Type B pancreatic cell (in vitro differentiated cells): ENCODE data around the gene PDE1A. TPM values are rescaled to one million over a fixed set of nuclear protein-coding genes. Genes with fewer than 3 reads are reported as not detected.

Experiments
- DNase-seq: peaks from one replicate; pipeline ENCODE4 v3.0.0; 2021; ENCODE audit warnings: mixed read lengths; ENCODE audit not compliant: unreplicated experiment; ENCODE audit errors: extremely low spot score
- H3K27ac Mint-ChIP-seq: 2 replicates; pipeline ENCODE4 v1.8.0; 2021; ENCODE audit warnings: mild to moderate bottlenecking, mixed read lengths
- H3K27me3 Mint-ChIP-seq: 2 replicates; pipeline ENCODE4 v1.8.0; 2021; ENCODE audit warnings: mixed read lengths
- H3K36me3 Mint-ChIP-seq: 2 replicates; pipeline ENCODE4 v1.8.0; 2021; ENCODE audit warnings: mixed read lengths
- H3K4me1 Mint-ChIP-seq: one replicate; pipeline ENCODE4 v1.8.0; 2021; ENCODE audit warnings: mixed read lengths; ENCODE audit not compliant: unreplicated experiment
- H3K4me3 Mint-ChIP-seq: 2 replicates; pipeline ENCODE4 v1.8.0; 2021; ENCODE audit warnings: mild to moderate bottlenecking, mixed read lengths
- H3K9me3 Mint-ChIP-seq: 2 replicates; pipeline ENCODE4 v1.8.0; 2021; ENCODE audit warnings: mixed read lengths
- total RNA-seq: library from RNA; stranded (reverse); gene quantifications from 2 replicates; pipeline ENCODE4 v1.2.1, GENCODE V29; 2021; ENCODE audit warnings: low replicate concordance
- TF ChIP-seq, protein P1 (sequence below): fragments of 200-600 bp; sonication (generic); conservative IDR thresholded peaks from 2 replicates; pipeline ENCODE4 v1.5.0; 2021; ENCODE audit warnings: antibody characterized with exemption, mild to moderate bottlenecking

The PDE1A gene
- total RNA-seq, 1 donor from 2014 or later = 3.6 TPM

DNA sequence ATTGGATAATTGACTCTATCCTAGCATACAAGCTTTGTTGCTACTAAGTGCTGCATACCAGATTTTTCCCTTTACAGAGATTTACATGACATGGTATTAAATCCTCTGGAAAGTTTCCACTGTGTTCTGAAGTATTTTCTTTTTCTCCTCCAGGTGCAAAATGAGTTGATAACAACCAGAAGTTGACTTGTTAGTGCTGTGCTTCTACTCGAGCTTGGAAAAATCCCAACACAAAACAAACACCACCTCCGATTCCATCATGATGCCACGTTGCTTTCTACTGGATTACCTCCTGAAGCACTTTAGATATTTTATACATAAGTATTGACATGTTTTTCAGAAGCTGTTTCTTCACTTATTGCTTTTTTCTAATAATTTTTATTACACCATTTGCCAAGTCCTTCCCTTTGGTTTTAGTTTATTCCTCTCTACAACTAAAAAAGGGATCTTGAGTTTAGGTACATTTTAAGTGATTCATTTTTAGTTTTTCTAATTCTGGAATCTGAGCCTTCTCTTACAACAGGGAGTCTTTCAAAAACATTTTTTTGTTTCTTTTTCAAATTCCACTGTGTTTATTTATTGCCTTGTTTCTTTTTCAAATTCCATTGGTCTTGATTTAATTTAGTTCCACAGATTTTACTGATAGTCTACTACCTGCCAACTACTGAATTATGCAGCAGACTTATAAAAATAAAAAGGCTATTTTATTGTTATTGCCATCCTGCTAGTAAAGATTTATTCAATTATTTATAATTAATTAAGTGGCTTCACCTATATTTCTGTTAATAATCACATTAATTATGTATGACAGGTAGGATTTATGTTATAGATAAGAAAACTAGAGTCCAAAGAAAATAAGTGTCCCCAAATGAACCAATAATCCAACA is 297.8 kb downstream of the PDE1A start:
- Mint-ChIP-seq H3K27me3 (no peaks in the 10 kb centered on the region), H3K4me1 (no peaks in the 10 kb centered on the region), H3K27ac (no peak overlapping the region), H3K4me3 (no peak overlapping the region), H3K9me3 (peaks cover 5% of the 10 kb centered on the region), H3K36me3 (no peaks in the 10 kb centered on the region)
- TF ChIP-seq, protein P1, sequence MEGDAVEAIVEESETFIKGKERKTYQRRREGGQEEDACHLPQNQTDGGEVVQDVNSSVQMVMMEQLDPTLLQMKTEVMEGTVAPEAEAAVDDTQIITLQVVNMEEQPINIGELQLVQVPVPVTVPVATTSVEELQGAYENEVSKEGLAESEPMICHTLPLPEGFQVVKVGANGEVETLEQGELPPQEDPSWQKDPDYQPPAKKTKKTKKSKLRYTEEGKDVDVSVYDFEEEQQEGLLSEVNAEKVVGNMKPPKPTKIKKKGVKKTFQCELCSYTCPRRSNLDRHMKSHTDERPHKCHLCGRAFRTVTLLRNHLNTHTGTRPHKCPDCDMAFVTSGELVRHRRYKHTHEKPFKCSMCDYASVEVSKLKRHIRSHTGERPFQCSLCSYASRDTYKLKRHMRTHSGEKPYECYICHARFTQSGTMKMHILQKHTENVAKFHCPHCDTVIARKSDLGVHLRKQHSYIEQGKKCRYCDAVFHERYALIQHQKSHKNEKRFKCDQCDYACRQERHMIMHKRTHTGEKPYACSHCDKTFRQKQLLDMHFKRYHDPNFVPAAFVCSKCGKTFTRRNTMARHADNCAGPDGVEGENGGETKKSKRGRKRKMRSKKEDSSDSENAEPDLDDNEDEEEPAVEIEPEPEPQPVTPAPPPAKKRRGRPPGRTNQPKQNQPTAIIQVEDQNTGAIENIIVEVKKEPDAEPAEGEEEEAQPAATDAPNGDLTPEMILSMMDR = no peak
- DNase-seq = no peak

DNA sequence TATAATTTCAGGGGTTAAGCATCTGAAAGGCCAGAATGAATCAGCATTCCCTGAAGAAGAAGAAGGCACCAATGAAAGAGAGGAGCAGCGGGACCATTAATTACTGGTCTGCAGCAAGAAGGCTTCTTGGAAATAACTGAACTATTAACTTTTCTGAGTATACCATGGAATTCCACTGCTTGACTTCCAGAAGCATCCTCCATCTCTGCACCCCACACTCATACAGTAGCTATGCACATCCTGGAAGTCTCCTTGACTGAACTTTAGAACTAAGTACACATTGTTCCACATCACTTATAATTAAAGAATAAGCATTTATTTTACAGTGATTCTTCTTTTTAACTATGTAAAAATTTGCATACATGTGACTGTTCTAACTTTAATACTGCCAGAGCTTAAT is 309.6 kb downstream of the PDE1A start:
- no peak for DNase-seq
- Mint-ChIP-seq H3K4me1 (no peaks in the 10 kb centered on the region), H3K4me3 (no peak overlapping the region), H3K36me3 (peaks cover 4% of the 10 kb centered on the region), H3K27ac (no peak overlapping the region), H3K9me3 (no peaks in the 10 kb centered on the region), H3K27me3 (peaks cover 3% of the 10 kb centered on the region)
- TF ChIP-seq, protein P1 = no peak

DNA sequence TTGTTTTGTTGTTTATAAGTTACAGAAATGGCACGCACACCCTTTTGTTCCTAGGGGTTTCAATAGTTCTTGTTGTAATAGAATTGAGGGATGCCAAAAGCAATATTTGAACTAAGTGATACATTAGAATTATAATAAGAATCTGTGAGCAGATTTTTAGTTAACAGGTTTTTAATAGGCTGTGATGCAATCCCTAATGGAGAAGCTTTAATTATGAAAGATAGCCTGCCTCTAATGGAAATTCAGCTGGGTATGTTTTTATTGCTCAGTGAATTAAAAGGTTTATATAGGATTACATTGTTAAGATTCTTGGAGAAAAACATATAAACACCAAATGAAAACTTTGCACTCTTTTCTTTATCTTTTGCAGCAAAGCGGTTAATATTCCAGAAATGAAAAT is 310.1 kb downstream of the PDE1A start:
- H3K4me3 Mint-ChIP-seq = no peak overlapping the region
- DNase-seq = no peak
- TF ChIP-seq, protein P1 = no peak
- H3K9me3 Mint-ChIP-seq = no peaks in the 10 kb centered on the region
- H3K27me3 Mint-ChIP-seq = peaks cover 3% of the 10 kb centered on the region
- peaks cover 4% of the 10 kb centered on the region for H3K36me3 Mint-ChIP-seq
- H3K27ac Mint-ChIP-seq = no peak overlapping the region
- no peaks in the 10 kb centered on the region for H3K4me1 Mint-ChIP-seq

DNA sequence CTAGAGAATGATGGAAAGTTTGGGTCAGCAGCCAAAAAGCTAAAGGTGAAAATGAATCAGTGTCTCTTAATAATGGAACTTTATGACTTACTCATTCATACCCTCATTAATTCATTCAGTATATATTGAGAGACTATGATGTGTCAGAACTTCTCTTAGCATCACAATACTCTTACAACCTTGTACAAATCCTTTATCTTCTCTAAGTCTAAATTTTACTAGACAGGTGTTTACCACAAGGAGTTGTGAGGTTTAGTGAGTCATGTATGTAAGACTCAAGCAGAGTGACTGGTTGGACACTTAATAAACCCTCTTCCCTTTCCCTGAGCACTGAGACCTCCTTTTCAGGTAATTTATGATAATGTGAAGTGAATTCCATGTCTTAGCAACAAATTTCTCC is 311.6 kb downstream of the PDE1A start:
- Mint-ChIP-seq H3K27ac (no peak overlapping the region), H3K27me3 (peaks cover 3% of the 10 kb centered on the region), H3K4me1 (peaks cover 6% of the 10 kb centered on the region), H3K4me3 (no peak overlapping the region), H3K36me3 (peaks cover 4% of the 10 kb centered on the region), H3K9me3 (no peaks in the 10 kb centered on the region)
- no peak for DNase-seq
- TF ChIP-seq, protein P1 = no peak

DNA sequence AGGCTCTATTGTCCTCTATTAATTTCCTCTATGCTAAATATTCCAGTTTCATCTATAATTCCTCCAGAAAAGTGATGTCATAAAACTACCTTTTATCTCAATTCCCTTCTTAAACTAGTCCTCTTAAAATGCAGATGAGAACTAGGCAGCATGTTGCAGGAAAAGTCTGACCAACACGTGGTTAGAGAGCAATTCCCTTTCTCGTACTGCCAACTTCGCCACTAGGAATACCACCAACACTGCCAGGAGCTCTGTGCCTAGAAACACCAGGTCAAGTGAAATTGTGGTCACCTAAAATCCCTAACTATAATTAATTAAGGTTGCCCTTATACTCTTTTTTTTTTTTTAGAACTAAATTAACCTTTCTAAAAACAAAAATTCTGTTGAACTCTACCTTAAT is 313.5 kb downstream of the PDE1A start:
- TF ChIP-seq, protein P1 = no peak
- no peak overlapping the region for H3K27ac Mint-ChIP-seq
- H3K36me3 Mint-ChIP-seq = peaks cover 4% of the 10 kb centered on the region
- H3K4me3 Mint-ChIP-seq = no peak overlapping the region
- peaks cover 3% of the 10 kb centered on the region for H3K27me3 Mint-ChIP-seq
- no peak for DNase-seq
- H3K4me1 Mint-ChIP-seq = peaks cover 6% of the 10 kb centered on the region
- no peaks in the 10 kb centered on the region for H3K9me3 Mint-ChIP-seq
